ENCODE data around the gene BZW2. TPM values are rescaled to one million over a fixed set of nuclear protein-coding genes. Genes with fewer than 3 reads are reported as not detected.

The BZW2 gene
- total and polyA plus RNA-seq, 2 of the 13 experiments (the other 11 are each of a cell fraction or from before 2014, with no cell fraction given), result 21.8 to 95.2 TPM

GRCh38 chr7:16645593-16646471, at the start of gene BZW2, which contains the start of gene ANKMY2 (continued):
- TF ChIP-seq ZHX2 (IDR thresholded peaks at IDR 0.05; ENCODE audit: low read depth), result no peak
- peak; percentile 60; the same call in 1 of the 2 replicates for TF ChIP-seq ZHX2 (CRISPR knock-in tag; IDR thresholded peaks at IDR 0.05; ENCODE audit: borderline replicate concordance)
- no peak for TF ChIP-seq IRF9 (CRISPR knock-in tag; IDR thresholded peaks at IDR 0.05; ENCODE audit: borderline replicate concordance)
- no peak for TF ChIP-seq ZNF329 (CRISPR knock-in tag; IDR thresholded peaks at IDR 0.05; ENCODE audit: low read depth)
- TF ChIP-seq SETDB1 (CRISPR knock-in tag; IDR thresholded peaks at IDR 0.05; ENCODE audit: borderline replicate concordance), result no peak
- TF ChIP-seq ZNF180 (CRISPR knock-in tag; IDR thresholded peaks at IDR 0.05; ENCODE audit: borderline replicate concordance, low read depth), result no peak
- peak; percentile 24 for TF ChIP-seq MED8 (CRISPR knock-in tag; IDR thresholded peaks at IDR 0.05; ENCODE audit: insufficient replicate concordance)
- no peak; the same call in 1 of the 2 replicates for TF ChIP-seq AFF4 (CRISPR knock-in tag; IDR thresholded peaks at IDR 0.05)
- TF ChIP-seq MBNL3 (CRISPR knock-in tag; conservative IDR thresholded peaks at IDR 0.05), result no peak
- TF ChIP-seq RBFOX2 (IDR thresholded peaks at IDR 0.05; ENCODE audit: low read depth, low read length), result peak; percentile 98
- no peak for TF ChIP-seq ZKSCAN5 (CRISPR knock-in tag; IDR thresholded peaks at IDR 0.05)
- no peak for TF ChIP-seq TMF1 (CRISPR knock-in tag; IDR thresholded peaks at IDR 0.05; ENCODE audit: low read depth)
- 0 out of 2 replicates have a peak, but pooled peaks have one; percentile 72 for TF ChIP-seq ZNF737 (CRISPR knock-in tag; IDR thresholded peaks at IDR 0.05; ENCODE audit: borderline replicate concordance)
- 0 out of 2 replicates have a peak, but pooled peaks have one; percentile 37 for TF ChIP-seq SPEN (CRISPR knock-in tag; IDR thresholded peaks at IDR 0.05; ENCODE audit: low read depth)
- TF ChIP-seq BCL6 (CRISPR knock-in tag; IDR thresholded peaks at IDR 0.05), result peak; percentile 38; the same call in 1 of the 2 replicates
- peak; percentile 93 to 99 for TF ChIP-seq POLR2A (IDR thresholded peaks at IDR 0.05; ENCODE audit: insufficient read depth in 1 of 2, low read depth in 2 of 2, low read length in 2 of 2)
- TF ChIP-seq RFXANK (CRISPR knock-in tag; IDR thresholded peaks at IDR 0.05), result no peak
- peak; percentile 71 for TF ChIP-seq MEIS1 (CRISPR knock-in tag; IDR thresholded peaks at IDR 0.05; ENCODE audit: borderline replicate concordance)
